Esophagus squamous epithelium (tissue), 4 donors: ENCODE data around the gene OR5AN1.

Source experiments
- CTCF ChIP-seq, 6 experiments: fragments of 450-650 bp in 4 of 6; fragments of 200-600 bp in 2 of 6; sonication (generic) in 2 of 6; IDR thresholded peaks; one replicate each; pipeline ENCODE4 v1.5.1; 2016 to 2019; ENCODE audit warnings: antibody characterized with exemption in 6 of 6, mild to moderate bottlenecking in 4 of 6, moderate library complexity in 4 of 6
- POLR2A ChIP-seq, 4 donors: fragments of 450-650 bp; IDR thresholded peaks; one replicate each; pipeline ENCODE4 v1.6.1; 2017; ENCODE audit warnings: antibody characterized with exemption in 4 of 4, mild to moderate bottlenecking in 4 of 4, moderate library complexity in 3 of 4

- TF ChIP-seq CTCF (IDR thresholded peaks at IDR 0.05) (no peak), POLR2A (IDR thresholded peaks at IDR 0.05) (no peak)
Observed at GRCh38 chr11:59336176-59336575, 22.5 kb upstream of the OR5AN1 start.
